Lower leg skin (tissue), 3 donors: Measurements from ENCODE around the gene POGZ.

Experiments used
- POLR2A ChIP-seq, 2 donors: fragments of 450-650 bp; IDR thresholded peaks; one replicate each; pipeline ENCODE4 v1.6.1; 2016 to 2017; ENCODE audit warnings: antibody characterized with exemption in 2 of 2, mild to moderate bottlenecking in 1 of 2, moderate library complexity in 1 of 2
- TF ChIP-seq, protein P1 (sequence below), 3 donors: fragments of 450-650 bp; IDR thresholded peaks; one replicate each; pipeline ENCODE4 v1.5.1; 2016; ENCODE audit warnings: antibody characterized with exemption in 3 of 3, mild to moderate bottlenecking in 3 of 3, moderate library complexity in 2 of 3

DNA sequence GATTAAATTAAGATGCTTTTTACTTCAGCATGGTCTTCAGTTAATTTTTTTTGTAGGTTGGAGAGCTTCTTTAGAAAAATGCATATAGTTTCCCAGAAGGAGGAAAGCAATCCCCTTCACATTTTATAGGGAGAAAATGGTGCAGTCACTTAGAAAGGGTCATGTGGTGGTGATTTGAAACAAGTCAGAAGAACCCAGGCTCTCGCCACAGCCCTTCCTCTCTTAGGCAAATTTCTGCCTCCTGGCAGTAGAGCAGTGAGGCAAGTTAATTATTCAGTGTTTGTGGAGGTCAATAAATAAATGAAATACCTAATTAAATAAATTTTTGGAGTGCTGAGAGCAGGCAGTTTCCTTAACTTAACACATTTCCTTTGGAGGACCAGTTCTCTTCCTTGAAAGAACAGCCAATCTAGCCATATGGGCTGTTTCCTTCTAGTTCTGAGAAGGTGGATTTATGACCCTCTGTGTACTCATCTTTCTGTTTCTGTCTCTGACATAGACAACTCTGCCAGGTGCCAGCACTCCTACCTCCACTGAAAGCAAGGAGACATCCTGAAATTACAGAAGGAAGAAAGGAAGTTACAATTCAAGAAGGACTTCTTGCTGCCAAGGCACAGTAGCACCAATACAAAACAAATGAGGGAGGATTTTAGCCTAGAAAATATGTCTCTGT is 19.0 kb upstream of the POGZ start:
- TF ChIP-seq, protein P1, sequence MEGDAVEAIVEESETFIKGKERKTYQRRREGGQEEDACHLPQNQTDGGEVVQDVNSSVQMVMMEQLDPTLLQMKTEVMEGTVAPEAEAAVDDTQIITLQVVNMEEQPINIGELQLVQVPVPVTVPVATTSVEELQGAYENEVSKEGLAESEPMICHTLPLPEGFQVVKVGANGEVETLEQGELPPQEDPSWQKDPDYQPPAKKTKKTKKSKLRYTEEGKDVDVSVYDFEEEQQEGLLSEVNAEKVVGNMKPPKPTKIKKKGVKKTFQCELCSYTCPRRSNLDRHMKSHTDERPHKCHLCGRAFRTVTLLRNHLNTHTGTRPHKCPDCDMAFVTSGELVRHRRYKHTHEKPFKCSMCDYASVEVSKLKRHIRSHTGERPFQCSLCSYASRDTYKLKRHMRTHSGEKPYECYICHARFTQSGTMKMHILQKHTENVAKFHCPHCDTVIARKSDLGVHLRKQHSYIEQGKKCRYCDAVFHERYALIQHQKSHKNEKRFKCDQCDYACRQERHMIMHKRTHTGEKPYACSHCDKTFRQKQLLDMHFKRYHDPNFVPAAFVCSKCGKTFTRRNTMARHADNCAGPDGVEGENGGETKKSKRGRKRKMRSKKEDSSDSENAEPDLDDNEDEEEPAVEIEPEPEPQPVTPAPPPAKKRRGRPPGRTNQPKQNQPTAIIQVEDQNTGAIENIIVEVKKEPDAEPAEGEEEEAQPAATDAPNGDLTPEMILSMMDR (IDR thresholded peaks at IDR 0.05), result no peak
- no peak for TF ChIP-seq POLR2A (IDR thresholded peaks at IDR 0.05)
